GM12874 (cell line): ENCODE measurements around the gene PRMT3.

Source experiments
- TF ChIP-seq, protein P1 (sequence below): IDR thresholded peaks from 2 replicates; pipeline ENCODE4 v1.5.1; 2011; ENCODE audit warnings: low read depth, mild to moderate bottlenecking, control low read depth, low read length, moderate library complexity; ENCODE audit not compliant: insufficient read depth

Gene PRMT3

DNA sequence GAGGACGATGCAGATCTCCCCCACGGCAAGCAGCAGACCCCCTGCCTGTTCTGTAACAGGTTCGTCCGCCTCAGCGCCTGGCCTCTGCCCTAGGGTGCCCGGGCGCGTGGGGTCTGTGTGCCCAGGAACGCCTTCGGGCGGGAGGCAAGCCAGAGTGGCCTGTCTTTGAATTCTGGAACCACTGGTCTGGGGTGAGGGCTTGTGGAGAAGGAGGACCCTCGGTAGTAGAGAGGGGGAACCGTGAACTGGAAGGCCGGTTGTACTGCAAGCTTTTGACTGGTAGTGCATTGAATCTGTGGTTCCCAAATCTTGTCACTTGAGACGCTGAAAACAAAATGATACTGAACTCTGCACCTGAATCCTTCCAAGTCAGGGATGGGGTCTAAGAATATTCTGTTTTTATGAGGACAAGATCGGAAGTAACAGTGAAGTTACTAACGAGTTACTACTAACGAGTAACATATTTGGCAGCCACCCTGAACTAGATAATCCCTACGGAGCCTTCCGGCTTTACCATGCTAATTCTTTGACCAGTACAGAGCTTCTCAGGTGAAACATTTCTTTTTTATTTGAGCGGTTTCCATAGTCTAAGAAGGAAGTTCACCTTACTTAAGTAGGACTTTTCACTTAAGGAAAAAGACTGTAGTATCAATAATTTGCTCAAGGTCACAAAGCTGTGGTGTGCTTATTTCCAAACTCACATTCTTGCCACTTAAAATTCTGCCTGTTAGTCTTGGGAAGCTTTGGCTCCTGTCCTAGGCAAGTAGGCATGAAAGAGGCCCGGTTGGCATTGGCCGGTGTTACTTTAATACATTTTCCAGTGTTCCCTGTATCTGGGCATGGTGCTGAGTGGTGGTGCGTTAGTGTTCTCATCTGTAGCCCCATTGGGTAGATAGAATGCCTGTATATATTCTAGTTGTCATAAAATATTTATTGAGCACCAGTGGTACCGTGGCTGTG is 860 bp downstream of the PRMT3 start:
- TF ChIP-seq, protein P1, sequence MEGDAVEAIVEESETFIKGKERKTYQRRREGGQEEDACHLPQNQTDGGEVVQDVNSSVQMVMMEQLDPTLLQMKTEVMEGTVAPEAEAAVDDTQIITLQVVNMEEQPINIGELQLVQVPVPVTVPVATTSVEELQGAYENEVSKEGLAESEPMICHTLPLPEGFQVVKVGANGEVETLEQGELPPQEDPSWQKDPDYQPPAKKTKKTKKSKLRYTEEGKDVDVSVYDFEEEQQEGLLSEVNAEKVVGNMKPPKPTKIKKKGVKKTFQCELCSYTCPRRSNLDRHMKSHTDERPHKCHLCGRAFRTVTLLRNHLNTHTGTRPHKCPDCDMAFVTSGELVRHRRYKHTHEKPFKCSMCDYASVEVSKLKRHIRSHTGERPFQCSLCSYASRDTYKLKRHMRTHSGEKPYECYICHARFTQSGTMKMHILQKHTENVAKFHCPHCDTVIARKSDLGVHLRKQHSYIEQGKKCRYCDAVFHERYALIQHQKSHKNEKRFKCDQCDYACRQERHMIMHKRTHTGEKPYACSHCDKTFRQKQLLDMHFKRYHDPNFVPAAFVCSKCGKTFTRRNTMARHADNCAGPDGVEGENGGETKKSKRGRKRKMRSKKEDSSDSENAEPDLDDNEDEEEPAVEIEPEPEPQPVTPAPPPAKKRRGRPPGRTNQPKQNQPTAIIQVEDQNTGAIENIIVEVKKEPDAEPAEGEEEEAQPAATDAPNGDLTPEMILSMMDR = no peak

DNA sequence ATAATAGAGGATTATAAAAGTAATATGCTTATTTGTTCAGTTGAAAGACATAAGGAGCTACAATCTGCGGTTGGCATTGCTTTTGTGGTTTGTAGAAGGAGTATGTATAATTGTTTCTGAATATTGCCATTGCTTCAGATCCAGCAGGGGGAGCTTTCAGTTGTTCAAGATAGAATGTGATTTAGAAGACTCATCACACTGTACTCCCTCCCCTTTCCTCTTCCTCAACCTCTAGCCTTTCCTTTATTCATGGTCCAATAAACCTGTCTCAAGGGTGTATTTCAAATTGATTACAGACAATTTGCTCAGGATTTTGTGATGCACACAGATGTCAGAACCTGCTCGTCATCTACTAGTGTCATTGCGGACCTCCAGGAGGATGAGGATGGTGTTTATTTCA is 9.8 kb downstream of the PRMT3 start:
- TF ChIP-seq, protein P1 = peak; percentile 46; the same call in 1 of the 2 replicates

DNA sequence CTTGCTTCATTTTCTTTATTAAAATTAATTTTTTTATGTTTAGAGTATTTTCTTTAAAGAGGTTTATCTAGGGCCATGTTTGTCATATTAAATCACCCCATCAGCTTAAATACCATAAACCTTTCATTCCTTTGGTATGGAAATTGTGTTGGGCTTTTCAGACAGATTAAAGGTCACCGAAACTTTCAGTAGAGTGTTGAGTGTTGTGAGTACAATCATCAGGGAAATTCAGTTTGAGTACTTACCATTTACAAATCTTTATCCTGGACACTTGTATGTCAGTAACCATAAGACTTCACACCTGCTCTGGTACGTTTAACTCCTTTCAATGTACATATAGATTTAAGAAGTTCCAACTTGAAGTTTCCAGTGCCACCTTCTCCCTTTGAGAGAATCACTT is 12.0 kb downstream of the PRMT3 start:
- TF ChIP-seq, protein P1 = no peak

DNA sequence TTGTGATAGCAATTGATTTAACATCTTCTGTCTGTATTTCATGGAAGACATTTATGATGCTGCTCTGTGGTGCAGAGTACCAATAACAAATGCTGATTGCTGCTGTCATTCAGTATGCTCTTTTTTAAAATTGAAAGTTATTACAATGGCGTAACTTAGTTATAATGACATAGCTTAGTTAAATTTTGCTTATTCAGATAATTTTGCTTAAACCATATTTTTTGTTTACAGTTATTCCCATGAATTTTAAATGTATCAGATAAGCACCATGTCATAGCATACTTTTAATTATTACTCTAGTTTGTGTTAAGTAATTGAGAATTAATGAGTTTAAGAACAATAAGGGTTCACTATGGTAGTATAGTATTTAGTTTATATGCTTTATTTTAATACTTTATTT is 15.5 kb downstream of the PRMT3 start:
- TF ChIP-seq, protein P1 = no peak

DNA sequence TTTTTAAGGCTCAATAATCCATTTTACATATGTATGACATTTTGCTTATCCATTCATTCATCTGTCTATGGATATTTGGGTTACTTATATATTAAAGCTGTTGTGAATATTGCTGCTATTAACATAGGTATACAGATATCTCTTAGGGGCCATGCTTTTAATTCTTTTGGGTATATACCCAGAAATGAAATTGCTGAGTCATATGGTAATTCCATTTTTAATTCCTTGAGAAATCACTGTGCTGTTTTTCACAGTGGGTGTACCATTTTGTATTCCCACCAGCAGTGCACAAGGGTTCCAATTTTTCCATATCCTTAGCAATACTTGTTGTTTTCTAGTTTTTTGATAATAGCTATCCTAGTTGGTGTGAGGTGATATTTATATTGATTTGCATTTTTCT is 19.0 kb downstream of the PRMT3 start:
- TF ChIP-seq, protein P1 = no peak

DNA sequence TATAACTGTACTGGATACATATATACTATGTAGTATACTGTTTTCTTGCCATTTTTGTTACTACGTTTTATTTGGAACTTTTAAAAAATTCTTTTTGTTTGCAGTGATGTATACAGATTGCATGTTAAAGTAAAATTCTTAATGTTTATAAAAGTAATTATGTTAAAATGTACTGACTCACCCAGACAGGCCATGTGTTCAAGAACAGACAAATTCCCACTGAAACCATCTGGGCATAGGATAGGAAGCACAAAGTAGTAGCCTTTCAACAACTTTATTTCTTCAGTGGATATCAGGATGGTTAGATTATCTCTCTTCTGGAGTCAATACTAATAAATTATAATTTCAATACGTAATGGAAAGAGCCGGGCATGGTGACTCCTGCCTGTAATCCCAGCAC is 19.8 kb downstream of the PRMT3 start:
- TF ChIP-seq, protein P1 = no peak

DNA sequence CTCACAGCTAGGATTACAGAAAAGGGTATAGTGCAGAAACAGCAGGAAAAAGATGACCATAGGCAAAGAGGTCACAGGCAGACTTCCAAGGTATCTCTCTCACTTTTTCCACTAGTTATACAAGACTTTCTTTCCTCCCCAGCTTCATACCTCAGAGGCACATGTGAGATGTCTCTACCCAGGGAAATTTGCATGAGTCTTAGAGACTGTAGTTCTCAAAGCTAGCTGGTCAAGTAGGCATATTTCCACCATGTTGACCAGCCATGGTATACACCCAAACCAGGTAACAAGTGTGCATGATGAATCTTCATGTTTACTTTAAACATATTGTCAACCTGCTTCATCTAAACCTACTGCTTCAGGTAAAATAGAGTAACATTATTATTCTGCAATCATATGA is 27.9 kb downstream of the PRMT3 start:
- TF ChIP-seq, protein P1 = no peak
